GM10847 (cell line): Measurements from ENCODE around the gene CREB3L1.
A peak's percentile ranks its signal among the peaks of the same experiment; 100 is the strongest.

Source experiments
- POLR2A ChIP-seq: IDR thresholded peaks from 2 replicates; pipeline ENCODE4 v1.6.1; 2011; ENCODE audit not compliant: insufficient read length; ENCODE audit errors: extremely low read depth

The CREB3L1 gene

GRCh38 chr11:46242952-46243795, 34.3 kb upstream of the CREB3L1 start:
- TF ChIP-seq POLR2A = peak; percentile 68

- no peak for TF ChIP-seq POLR2A
Measured at GRCh38 chr11:46243796-46244109, 33.7 kb upstream of the CREB3L1 start.

GRCh38 chr11:46246521-46246920, 30.9 kb upstream of the CREB3L1 start:
- TF ChIP-seq POLR2A = no peak

DNA sequence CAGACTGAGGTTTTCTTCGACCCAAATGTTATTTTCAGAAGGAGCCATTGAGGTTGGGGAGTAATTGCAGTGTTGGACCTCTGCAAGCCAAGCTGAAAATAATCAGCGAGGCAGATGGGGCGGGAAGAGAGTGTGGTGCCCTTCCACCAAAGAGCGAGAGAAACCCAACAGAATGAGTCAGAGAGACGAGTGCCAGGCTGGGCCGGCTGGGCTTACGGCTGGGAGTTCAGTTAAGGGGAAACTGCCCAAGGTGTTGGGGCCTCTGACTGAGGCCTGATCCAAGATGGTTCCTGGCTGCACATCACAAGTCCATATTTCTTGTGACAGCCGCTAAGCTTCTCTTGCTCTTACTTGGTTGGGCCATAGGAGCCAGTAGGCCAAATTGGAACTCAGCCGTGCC, 30.4 kb upstream of the CREB3L1 start:
- no peak for TF ChIP-seq POLR2A

GRCh38 chr11:46247659-46248058, 29.8 kb upstream of the CREB3L1 start:
- TF ChIP-seq POLR2A = no peak

DNA sequence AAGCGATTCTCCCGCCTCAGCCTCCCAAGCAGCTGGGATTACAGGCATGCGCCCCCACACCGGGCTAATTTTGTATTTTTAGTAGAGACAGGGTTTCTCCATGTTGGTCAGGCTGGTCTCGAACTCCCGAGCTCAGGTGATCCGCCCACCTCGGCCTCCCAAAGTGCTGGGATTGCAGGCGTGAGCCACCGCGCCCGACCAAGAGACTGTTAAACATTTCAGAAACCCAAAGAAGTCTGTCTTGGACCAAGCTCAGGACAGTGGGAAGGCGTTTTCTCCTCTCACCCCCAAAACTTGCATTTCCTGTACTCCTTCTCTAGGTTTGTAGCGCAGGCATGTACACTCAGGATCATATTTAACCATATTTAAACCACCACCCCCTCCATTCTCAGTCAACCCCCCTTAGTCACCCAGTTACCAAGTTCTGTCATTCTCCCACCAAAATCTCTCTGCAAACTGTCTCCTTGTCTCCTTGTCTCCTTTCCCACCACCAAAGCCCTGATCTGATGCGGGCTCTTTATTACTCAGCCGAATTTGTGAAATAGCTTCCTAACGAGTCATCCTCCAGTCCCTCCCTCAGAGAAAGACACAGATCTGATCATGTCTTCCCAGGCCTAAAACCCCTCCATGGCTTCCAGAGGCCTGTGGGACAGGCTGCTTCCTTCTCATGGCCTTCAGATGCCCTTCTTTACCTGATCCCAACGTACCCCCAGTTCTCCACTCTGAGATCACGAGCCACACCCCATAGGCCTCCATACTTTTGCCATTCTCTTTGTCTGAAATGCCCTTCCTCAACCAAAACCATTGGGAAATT, 29.0 kb upstream of the CREB3L1 start:
- no peak for TF ChIP-seq POLR2A

DNA sequence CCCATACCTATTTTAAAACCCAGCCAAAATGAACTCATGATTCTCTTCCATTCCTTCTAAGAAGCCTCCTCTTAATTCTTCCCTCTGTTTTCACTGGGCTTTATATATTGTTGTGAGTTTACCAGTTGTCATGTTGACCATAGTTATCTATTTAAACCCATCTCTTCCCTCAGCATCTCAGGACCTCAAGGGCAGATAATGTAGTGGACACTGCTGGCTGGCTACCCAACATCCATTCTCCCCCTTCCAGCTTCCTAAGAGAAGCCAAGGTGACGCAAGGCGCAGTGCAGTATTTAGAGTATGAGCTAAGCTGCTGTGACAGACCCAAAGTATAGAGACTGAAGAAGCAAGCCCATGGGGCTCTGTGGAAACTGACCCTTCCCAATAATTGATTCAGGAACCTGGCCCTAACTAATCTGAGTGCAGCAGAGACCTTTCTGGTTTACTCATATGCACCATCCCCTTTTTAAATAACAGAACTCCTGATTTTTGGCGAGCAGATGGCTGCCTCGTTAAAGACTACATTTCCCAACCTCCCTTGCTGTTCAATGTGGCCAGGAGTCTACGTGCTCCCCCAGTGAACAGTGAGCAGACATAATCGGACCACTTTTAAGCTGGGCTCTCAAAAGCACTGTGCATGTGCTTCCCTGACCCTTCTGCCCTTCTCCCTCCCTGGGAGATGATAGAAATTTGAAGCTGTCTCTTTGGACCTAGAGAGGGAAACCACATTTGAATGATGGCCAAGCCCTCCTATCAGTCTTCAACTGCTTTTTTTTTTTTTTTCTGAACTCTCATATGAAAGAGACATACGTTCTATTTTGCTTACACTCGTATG, 28.1 kb upstream of the CREB3L1 start:
- no peak for TF ChIP-seq POLR2A

GRCh38 chr11:46249938-46250744, 27.3 kb upstream of the CREB3L1 start:
- no peak for TF ChIP-seq POLR2A

DNA sequence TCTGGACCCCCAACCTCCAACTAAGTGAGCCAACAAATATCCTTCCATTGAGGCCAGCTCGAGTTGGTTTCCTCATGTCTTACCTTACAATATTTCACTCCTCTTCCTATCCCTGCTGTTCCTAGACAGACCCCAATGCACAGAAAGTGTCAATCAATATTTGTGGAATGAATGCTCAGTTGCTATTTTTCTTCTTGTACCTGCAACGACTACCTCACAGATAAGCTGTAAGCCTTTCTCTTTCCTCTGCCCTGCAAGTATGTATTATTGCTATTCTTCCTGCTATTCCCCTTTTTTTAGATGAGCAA, 26.8 kb upstream of the CREB3L1 start:
- no peak for TF ChIP-seq POLR2A

- TF ChIP-seq POLR2A = no peak
Measured at GRCh38 chr11:46251954-46252353, 25.5 kb upstream of the CREB3L1 start.

GRCh38 chr11:46252373-46252914, 25.0 kb upstream of the CREB3L1 start:
- TF ChIP-seq POLR2A = no peak

- TF ChIP-seq POLR2A = no peak
Measured at GRCh38 chr11:46253258-46254132, 24.0 kb upstream of the CREB3L1 start.

DNA sequence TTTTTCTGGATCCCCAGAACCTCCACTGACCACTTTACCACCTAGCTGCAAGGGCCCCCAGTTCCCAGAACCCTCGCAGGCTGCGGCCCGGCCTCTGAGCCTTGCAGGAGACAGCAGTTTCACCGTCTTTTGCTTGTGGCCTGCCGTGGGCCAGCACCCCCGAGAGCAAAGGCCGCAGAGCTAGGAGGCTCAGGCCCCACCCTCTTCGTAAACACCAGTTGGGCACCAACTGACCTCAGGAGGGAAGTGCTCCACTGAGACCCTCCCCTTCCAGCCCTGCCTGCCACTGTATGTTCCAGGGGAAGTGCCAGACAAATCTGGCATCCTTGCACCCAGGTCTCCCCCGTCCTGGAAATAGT, 23.4 kb upstream of the CREB3L1 start:
- TF ChIP-seq POLR2A = no peak

- no peak for TF ChIP-seq POLR2A
Measured at GRCh38 chr11:46256540-46257001, 20.9 kb upstream of the CREB3L1 start.
